Neural crest cell (in vitro differentiated cells): Measurements from ENCODE around the gene SMG1. TPM values are rescaled to one million over a fixed set of nuclear protein-coding genes. Genes with fewer than 3 reads are reported as not detected.

Experiments used
- DNase-seq: peaks from one replicate; pipeline ENCODE4 v3.0.0; 2021; ENCODE audit warnings: low read depth, mixed read lengths, low spot score
- H3K27ac Mint-ChIP-seq: one replicate; pipeline ENCODE4 v1.8.0; 2021; ENCODE audit warnings: mild to moderate bottlenecking, mixed read lengths; ENCODE audit not compliant: unreplicated experiment
- H3K27me3 Mint-ChIP-seq: 2 replicates; pipeline ENCODE4 v1.8.0; 2021; ENCODE audit warnings: low read depth, mild to moderate bottlenecking, mixed read lengths
- H3K36me3 Mint-ChIP-seq: 2 replicates; pipeline ENCODE4 v1.8.0; 2021; ENCODE audit warnings: low read depth, mild to moderate bottlenecking, mixed read lengths
- H3K4me1 Mint-ChIP-seq: 2 replicates; pipeline ENCODE4 v1.8.0; 2021; ENCODE audit warnings: mixed read lengths
- H3K4me3 Mint-ChIP-seq: one replicate; pipeline ENCODE4 v1.8.0; 2021; ENCODE audit warnings: mild to moderate bottlenecking, mixed read lengths
- H3K9me3 Mint-ChIP-seq: 2 replicates; pipeline ENCODE4 v1.8.0; 2021; ENCODE audit warnings: mixed read lengths
- CTCF ChIP-seq: fragments of 200-600 bp; sonication (generic); conservative IDR thresholded peaks from 2 replicates; pipeline ENCODE4 v1.5.0; 2021; ENCODE audit warnings: antibody characterized with exemption, mild to moderate bottlenecking
- total RNA-seq: library from RNA; stranded (reverse); gene quantifications from 2 replicates; pipeline ENCODE4 v1.2.1, GENCODE V29; 2021

Gene SMG1
- total RNA-seq, 1 donor from 2014 or later: 87.1 TPM

GRCh38 chr16:18941471-18941870 lies 15.3 kb upstream of the SMG1 start:
- H3K27ac Mint-ChIP-seq: no peak overlapping the region
- H3K36me3 Mint-ChIP-seq: no peaks in the 10 kb centered on the region
- H3K4me1 Mint-ChIP-seq: no peaks in the 10 kb centered on the region
- no peak for TF ChIP-seq CTCF
- H3K9me3 Mint-ChIP-seq: no peaks in the 10 kb centered on the region
- DNase-seq: no peak
- no peak overlapping the region for H3K4me3 Mint-ChIP-seq
- H3K27me3 Mint-ChIP-seq: peaks cover 2% of the 10 kb centered on the region

GRCh38 chr16:18938986-18939385 lies 12.8 kb upstream of the SMG1 start:
- H3K36me3 Mint-ChIP-seq: no peaks in the 10 kb centered on the region

GRCh38 chr16:18937390-18937789 lies 11.2 kb upstream of the SMG1 start:
- H3K4me1 Mint-ChIP-seq: peaks cover 4% of the 10 kb centered on the region
- no peaks in the 10 kb centered on the region for H3K36me3 Mint-ChIP-seq
- no peak for DNase-seq
- H3K9me3 Mint-ChIP-seq: no peaks in the 10 kb centered on the region
- H3K27me3 Mint-ChIP-seq: peaks cover 4% of the 10 kb centered on the region
- no peak for TF ChIP-seq CTCF
- no peak overlapping the region for H3K27ac Mint-ChIP-seq
- no peak overlapping the region for H3K4me3 Mint-ChIP-seq

More at GRCh38 chr16:18938986-18939385, 12.8 kb upstream of the SMG1 start:
- no peak for DNase-seq
- no peaks in the 10 kb centered on the region for H3K4me1 Mint-ChIP-seq
- H3K4me3 Mint-ChIP-seq: no peak overlapping the region
- TF ChIP-seq CTCF: no peak
- H3K9me3 Mint-ChIP-seq: no peaks in the 10 kb centered on the region
- peaks cover 2% of the 10 kb centered on the region for H3K27me3 Mint-ChIP-seq
- H3K27ac Mint-ChIP-seq: no peak overlapping the region

- H3K4me3 Mint-ChIP-seq: no peak overlapping the region
- peaks cover 8% of the 10 kb centered on the region for H3K4me1 Mint-ChIP-seq
- no peak for TF ChIP-seq CTCF
- H3K27ac Mint-ChIP-seq: no peak overlapping the region
- H3K36me3 Mint-ChIP-seq: no peaks in the 10 kb centered on the region
- DNase-seq: no peak
- H3K9me3 Mint-ChIP-seq: no peaks in the 10 kb centered on the region
- H3K27me3 Mint-ChIP-seq: peaks cover 4% of the 10 kb centered on the region
Observed at GRCh38 chr16:18936727-18937340, 10.6 kb upstream of the SMG1 start.

- no peak overlapping the region for H3K4me3 Mint-ChIP-seq
- no peaks in the 10 kb centered on the region for H3K36me3 Mint-ChIP-seq
- no peaks in the 10 kb centered on the region for H3K9me3 Mint-ChIP-seq
- H3K4me1 Mint-ChIP-seq: peaks cover 8% of the 10 kb centered on the region
- no peak for TF ChIP-seq CTCF
- DNase-seq: no peak
- H3K27ac Mint-ChIP-seq: no peak overlapping the region
- peaks cover 4% of the 10 kb centered on the region for H3K27me3 Mint-ChIP-seq
Observed at GRCh38 chr16:18933501-18933900, 7.3 kb upstream of the SMG1 start.
